Measurements from ENCODE around the gene CD81. TPM values are rescaled to one million over a fixed set of nuclear protein-coding genes. Genes with fewer than 3 reads are reported as not detected.

Gene CD81
- total RNA-seq, 1 experiment from 2014 or later, result 237 TPM

DNA sequence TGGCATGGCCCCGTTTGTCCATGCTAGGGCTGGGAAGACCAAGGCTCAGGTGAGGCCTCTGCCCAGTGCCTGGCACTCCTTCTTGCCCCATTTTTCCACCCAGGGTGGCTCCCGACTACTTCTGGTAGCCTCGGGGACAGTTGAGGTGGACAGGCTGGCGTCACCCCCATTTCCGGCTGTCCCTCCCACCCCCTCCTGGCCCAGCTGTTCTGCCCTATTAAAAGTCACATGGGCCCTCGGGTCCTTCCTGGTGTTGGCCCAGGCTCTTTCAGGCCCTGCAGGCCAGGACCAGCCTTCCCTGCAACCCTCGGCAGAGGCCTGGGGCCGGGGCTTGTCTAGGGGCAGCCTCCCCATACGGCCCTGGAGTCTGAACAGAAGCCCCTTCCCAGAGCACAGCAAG lies 9.5 kb downstream of the CD81 start:
- Mint-ChIP-seq H3K27me3 (ENCODE audit: low read depth) (no peaks in the 10 kb centered on the region), H3K9me3 (no peaks in the 10 kb centered on the region), H3K4me3 (no peak overlapping the region), H3K4me1 (peaks cover 15% of the 10 kb centered on the region), H3K27ac (no peak overlapping the region), H3K36me3 (no peaks in the 10 kb centered on the region)
- DNase-seq (ENCODE audit: low spot score) (no peak), ATAC-seq (no peak)
- ChIA-PET POLR2A (interaction anchor here (1.3 kb wide), 1 partner anchor 14 kb away, joined by 3 read pairs; the partner anchor contains the start of gene TSSC4), CTCF (interaction anchor here (2.2 to 2.4 kb wide), 2 partner anchors 14 to 82 kb away, joined by 8 to 12 read pairs; partner anchors contain the start of gene TSSC4)
- no peak for TF ChIP-seq FOXP1 (CRISPR knock-in tag; IDR thresholded peaks at IDR 0.05; ENCODE audit: borderline replicate concordance)
- TF ChIP-seq ZNF423 (CRISPR knock-in tag; IDR thresholded peaks at IDR 0.05), result no peak
- TF ChIP-seq ZNF317 (CRISPR knock-in tag; IDR thresholded peaks at IDR 0.05; ENCODE audit: borderline replicate concordance, low read depth), result no peak
- TF ChIP-seq, protein P1, sequence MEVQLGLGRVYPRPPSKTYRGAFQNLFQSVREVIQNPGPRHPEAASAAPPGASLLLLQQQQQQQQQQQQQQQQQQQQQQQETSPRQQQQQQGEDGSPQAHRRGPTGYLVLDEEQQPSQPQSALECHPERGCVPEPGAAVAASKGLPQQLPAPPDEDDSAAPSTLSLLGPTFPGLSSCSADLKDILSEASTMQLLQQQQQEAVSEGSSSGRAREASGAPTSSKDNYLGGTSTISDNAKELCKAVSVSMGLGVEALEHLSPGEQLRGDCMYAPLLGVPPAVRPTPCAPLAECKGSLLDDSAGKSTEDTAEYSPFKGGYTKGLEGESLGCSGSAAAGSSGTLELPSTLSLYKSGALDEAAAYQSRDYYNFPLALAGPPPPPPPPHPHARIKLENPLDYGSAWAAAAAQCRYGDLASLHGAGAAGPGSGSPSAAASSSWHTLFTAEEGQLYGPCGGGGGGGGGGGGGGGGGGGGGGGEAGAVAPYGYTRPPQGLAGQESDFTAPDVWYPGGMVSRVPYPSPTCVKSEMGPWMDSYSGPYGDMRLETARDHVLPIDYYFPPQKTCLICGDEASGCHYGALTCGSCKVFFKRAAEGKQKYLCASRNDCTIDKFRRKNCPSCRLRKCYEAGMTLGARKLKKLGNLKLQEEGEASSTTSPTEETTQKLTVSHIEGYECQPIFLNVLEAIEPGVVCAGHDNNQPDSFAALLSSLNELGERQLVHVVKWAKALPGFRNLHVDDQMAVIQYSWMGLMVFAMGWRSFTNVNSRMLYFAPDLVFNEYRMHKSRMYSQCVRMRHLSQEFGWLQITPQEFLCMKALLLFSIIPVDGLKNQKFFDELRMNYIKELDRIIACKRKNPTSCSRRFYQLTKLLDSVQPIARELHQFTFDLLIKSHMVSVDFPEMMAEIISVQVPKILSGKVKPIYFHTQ (CRISPR knock-in tag; IDR thresholded peaks at IDR 0.05), result no peak
- TF ChIP-seq EMX1 (CRISPR knock-in tag; IDR thresholded peaks at IDR 0.05), result no peak

DNA sequence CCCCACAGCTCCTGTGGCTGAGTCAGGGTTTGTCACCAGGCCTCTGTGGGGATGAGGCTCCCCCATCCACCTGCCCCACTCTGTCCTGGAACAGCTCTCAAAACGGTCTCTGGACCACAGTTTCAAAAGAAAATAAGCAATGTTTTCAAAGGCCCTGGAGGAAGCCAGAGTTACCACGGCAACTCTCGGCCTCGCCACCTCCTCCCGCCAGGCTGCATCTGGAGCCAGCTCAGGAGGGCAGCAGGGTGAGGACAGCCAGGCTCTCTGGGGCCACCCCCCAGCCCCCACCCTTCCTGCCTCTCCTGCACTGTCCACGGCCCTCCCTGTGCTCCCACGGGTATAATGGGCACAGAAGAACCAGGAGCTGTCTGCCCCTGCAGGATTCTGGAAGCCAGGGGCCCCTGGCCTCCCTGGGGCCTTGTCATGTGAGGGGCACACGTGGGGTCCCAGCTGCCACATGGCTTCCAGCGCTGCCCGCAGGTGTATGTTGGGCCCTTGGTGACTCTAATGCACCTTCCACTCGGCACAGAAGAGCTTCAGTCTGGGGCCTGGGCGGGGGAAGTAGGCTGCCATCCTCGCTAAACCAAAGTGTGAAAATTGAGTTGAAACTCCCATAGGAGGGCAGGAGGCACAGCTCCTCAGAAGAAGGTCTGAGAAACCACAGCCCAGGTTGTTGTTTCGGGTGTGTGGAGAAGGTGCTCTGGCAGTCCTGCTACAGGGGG lies 10.3 kb downstream of the CD81 start:
- ATAC-seq (no peak), DNase-seq (ENCODE audit: low spot score) (no peak)
- Mint-ChIP-seq H3K27me3 (ENCODE audit: low read depth) (no peaks in the 10 kb centered on the region), H3K27ac (no peak overlapping the region), H3K4me1 (peaks cover 15% of the 10 kb centered on the region), H3K4me3 (no peak overlapping the region), H3K9me3 (no peaks in the 10 kb centered on the region), H3K36me3 (no peaks in the 10 kb centered on the region)
- TF ChIP-seq TEAD4 (CRISPR knock-in tag; IDR thresholded peaks at IDR 0.05) (no peak), FOXJ3 (CRISPR knock-in tag; IDR thresholded peaks at IDR 0.05; ENCODE audit: borderline replicate concordance) (no peak), ZNF317 (CRISPR knock-in tag; IDR thresholded peaks at IDR 0.05; ENCODE audit: borderline replicate concordance, low read depth) (no peak), TCF7 (CRISPR knock-in tag; IDR thresholded peaks at IDR 0.05; ENCODE audit: low read depth) (no peak), IRF2 (CRISPR knock-in tag; IDR thresholded peaks at IDR 0.05; ENCODE audit: borderline replicate concordance, low read depth) (no peak)
- TF ChIP-seq, protein P2, sequence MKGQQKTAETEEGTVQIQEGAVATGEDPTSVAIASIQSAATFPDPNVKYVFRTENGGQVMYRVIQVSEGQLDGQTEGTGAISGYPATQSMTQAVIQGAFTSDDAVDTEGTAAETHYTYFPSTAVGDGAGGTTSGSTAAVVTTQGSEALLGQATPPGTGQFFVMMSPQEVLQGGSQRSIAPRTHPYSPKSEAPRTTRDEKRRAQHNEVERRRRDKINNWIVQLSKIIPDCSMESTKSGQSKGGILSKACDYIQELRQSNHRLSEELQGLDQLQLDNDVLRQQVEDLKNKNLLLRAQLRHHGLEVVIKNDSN (CRISPR knock-in tag; IDR thresholded peaks at IDR 0.05), result no peak
- TF ChIP-seq, protein P3, sequence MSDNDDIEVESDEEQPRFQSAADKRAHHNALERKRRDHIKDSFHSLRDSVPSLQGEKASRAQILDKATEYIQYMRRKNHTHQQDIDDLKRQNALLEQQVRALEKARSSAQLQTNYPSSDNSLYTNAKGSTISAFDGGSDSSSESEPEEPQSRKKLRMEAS (CRISPR knock-in tag; IDR thresholded peaks at IDR 0.05), result no peak
- TF ChIP-seq, protein P4, sequence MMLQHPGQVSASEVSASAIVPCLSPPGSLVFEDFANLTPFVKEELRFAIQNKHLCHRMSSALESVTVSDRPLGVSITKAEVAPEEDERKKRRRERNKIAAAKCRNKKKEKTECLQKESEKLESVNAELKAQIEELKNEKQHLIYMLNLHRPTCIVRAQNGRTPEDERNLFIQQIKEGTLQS (CRISPR knock-in tag; conservative IDR thresholded peaks at IDR 0.05), result no peak
- ChIA-PET POLR2A (interaction anchor here (0.9 to 1.3 kb wide), 2 partner anchors 10 to 13 kb away, joined by 3 read pairs; partner anchors contain the start of gene TSSC4), CTCF (interaction anchor here (0.7 to 2.4 kb wide), 5 partner anchors 10 to 89 kb away, joined by 3 to 12 read pairs (median 4); partner anchors contain the start of genes CD81 and TSSC4)

DNA sequence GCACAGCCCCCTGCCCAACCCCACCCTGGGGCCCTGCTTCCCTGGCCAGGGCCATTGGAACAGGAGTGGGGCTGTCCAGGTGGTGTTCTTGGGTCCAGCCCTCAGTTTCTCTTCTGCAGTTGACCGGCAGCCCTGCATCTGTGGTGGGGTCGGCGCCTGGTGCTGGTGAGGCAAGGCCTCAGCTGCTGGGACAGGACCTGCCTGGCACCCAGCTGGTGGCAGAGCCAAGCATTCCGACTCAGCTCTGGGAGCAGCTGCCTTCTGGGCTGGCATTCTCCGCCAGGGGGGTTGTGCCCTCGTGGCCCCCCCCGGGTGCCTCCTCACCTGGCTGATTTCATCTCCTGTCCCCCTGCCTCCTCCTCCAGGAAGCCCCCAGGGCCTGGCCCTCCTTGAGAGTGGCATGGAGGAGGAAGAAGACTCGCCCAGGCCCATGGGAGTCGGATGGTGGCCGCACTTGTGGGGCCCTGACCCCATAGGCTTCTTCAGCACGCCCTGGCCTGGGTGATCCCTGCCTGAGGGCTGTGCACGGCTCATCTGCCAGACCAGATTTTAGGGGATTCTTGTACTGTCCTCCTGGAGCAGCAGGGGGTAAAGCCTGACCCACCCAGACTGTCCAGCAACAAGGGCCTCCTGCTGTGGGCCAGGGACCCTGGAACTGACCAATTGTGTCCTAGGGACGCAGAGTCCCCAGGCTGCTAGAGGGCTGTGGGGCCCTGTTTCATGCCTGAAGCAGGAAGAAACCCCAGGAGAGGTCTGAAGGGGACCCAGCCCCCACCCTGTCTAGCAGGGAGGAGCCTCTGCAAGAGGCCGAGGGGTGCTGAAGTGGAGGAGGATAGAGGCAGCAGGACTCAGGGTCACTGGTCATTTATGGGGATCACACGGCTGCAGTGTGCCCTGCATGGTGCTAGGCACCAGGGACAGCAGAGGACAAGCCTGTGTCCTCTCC lies 11.6 kb downstream of the CD81 start:
- peaks cover 12% of the 10 kb centered on the region for H3K4me1 Mint-ChIP-seq
- DNase-seq (ENCODE audit: low spot score) (no peak), ATAC-seq (no peak)
- TF ChIP-seq, protein P5, sequence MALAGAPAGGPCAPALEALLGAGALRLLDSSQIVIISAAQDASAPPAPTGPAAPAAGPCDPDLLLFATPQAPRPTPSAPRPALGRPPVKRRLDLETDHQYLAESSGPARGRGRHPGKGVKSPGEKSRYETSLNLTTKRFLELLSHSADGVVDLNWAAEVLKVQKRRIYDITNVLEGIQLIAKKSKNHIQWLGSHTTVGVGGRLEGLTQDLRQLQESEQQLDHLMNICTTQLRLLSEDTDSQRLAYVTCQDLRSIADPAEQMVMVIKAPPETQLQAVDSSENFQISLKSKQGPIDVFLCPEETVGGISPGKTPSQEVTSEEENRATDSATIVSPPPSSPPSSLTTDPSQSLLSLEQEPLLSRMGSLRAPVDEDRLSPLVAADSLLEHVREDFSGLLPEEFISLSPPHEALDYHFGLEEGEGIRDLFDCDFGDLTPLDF (CRISPR knock-in tag; IDR thresholded peaks at IDR 0.05), result no peak
- TF ChIP-seq ETV6 (CRISPR knock-in tag; IDR thresholded peaks at IDR 0.05), result no peak
- TF ChIP-seq, protein P6, sequence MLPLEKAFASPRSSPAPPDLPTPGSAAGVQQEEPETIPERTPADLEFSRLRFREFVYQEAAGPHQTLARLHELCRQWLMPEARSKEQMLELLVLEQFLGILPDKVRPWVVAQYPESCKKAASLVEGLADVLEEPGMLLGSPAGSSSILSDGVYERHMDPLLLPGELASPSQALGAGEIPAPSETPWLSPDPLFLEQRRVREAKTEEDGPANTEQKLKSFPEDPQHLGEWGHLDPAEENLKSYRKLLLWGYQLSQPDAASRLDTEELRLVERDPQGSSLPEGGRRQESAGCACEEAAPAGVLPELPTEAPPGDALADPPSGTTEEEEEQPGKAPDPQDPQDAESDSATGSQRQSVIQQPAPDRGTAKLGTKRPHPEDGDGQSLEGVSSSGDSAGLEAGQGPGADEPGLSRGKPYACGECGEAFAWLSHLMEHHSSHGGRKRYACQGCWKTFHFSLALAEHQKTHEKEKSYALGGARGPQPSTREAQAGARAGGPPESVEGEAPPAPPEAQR (CRISPR knock-in tag; IDR thresholded peaks at IDR 0.05), result no peak
- TF ChIP-seq, protein P7, sequence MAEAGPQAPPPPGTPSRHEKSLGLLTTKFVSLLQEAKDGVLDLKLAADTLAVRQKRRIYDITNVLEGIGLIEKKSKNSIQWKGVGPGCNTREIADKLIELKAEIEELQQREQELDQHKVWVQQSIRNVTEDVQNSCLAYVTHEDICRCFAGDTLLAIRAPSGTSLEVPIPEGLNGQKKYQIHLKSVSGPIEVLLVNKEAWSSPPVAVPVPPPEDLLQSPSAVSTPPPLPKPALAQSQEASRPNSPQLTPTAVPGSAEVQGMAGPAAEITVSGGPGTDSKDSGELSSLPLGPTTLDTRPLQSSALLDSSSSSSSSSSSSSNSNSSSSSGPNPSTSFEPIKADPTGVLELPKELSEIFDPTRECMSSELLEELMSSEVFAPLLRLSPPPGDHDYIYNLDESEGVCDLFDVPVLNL (CRISPR knock-in tag; IDR thresholded peaks at IDR 0.05; ENCODE audit: borderline replicate concordance, low read depth), result no peak
- TF ChIP-seq TEAD1 (CRISPR knock-in tag; IDR thresholded peaks at IDR 0.05), result no peak
- H3K4me3 Mint-ChIP-seq, result no peak overlapping the region
- no peaks in the 10 kb centered on the region for H3K36me3 Mint-ChIP-seq
- ChIA-PET CTCF (interaction anchor here (0.7 to 2.4 kb wide), 5 partner anchors 11 to 90 kb away, joined by 3 to 12 read pairs (median 4); partner anchors contain the start of genes CD81 and TSSC4), POLR2A (no interaction called here)
- H3K9me3 Mint-ChIP-seq, result no peaks in the 10 kb centered on the region
- H3K27ac Mint-ChIP-seq, result no peak overlapping the region; the same call in 1 of the 2 replicates
- no peaks in the 10 kb centered on the region for H3K27me3 Mint-ChIP-seq (ENCODE audit: low read depth)

All from WTC11 (cell line).